IMR-90 (cell line): ENCODE data around the gene DCAF5. TPM values are rescaled to one million over a fixed set of nuclear protein-coding genes. Genes with fewer than 3 reads are reported as not detected.
A peak's percentile ranks its signal among the peaks of the same experiment; 100 is the strongest.

Source experiments
- ATAC-seq: fragments of 200-7000 bp; cut with Tn5 transposase; 2 replicates; pipeline ENCODE4 v1.9.1; 2020; ENCODE audit warnings: low read depth, mild to moderate bottlenecking, moderate library complexity
- BruUV-seq: library from RNA; stranded (reverse); fragments of 400-500 nt; replicated peaks from 2 replicates; lab custom pipeline; 2021; lab: Mats Ljungman, UMichigan
- CTCF ChIA-PET: fragments of 300-600 bp; formaldehyde crosslinking; extraction: SDS; loops from one replicate; lab custom pipeline; 2021; ENCODE audit warnings: antibody characterized with exemption; lab: Yijun Ruan, JAX
- POLR2A ChIA-PET: fragments of 300-600 bp; sonication (Branson Sonifier 250); formaldehyde crosslinking; loops from one replicate; lab custom pipeline; 2022; ENCODE audit warnings: antibody characterized with exemption; ENCODE audit not compliant: unreplicated experiment; lab: Charles Lee
- DNase-seq: peaks from one replicate; pipeline ENCODE4 v3.0.0; 2013
- H2AFZ ChIP-seq: replicated peaks from 2 replicates; pipeline ENCODE3; 2013; ENCODE audit warnings: low read length, mild to moderate bottlenecking; ENCODE audit not compliant: poor library complexity
- H2AK5ac ChIP-seq: 2 replicates; pipeline ENCODE4 v1.6.1; 2013; ENCODE audit warnings: low read depth, low read length, inconsistent platforms
- H2AK9ac ChIP-seq: replicated peaks from 2 replicates; pipeline ENCODE3; 2013; ENCODE audit warnings: mild to moderate bottlenecking, low read depth, low read length, moderate library complexity; ENCODE audit not compliant: poor library complexity
- H2BK120ac ChIP-seq: 2 replicates; pipeline ENCODE4 v1.6.1; 2013; ENCODE audit warnings: low read depth, low read length, inconsistent platforms
- H2BK15ac ChIP-seq: 3 replicates; pipeline ENCODE4 v1.6.1; 2013; ENCODE audit warnings: low read depth, low read length, inconsistent platforms
- H2BK20ac ChIP-seq: 2 replicates; pipeline ENCODE4 v1.6.1; 2013; ENCODE audit warnings: low read depth, mild to moderate bottlenecking, inconsistent platforms, low read length, moderate library complexity
- H2BK5ac ChIP-seq: 2 replicates; pipeline ENCODE4 v1.6.1; 2013; ENCODE audit warnings: mild to moderate bottlenecking, low read depth, low read length, inconsistent platforms; ENCODE audit not compliant: poor library complexity, severe bottlenecking
- H3K14ac ChIP-seq: replicated peaks from 2 replicates; pipeline ENCODE4 v1.6.1; 2013; ENCODE audit warnings: low read depth, low read length, inconsistent platforms
- H3K18ac ChIP-seq: 2 replicates; pipeline ENCODE4 v1.6.1; 2013; ENCODE audit warnings: low read depth, low read length, control low read depth
- H3K23ac ChIP-seq: 2 replicates; pipeline ENCODE4 v1.6.1; 2013; ENCODE audit warnings: low read depth, low read length, inconsistent platforms
- H3K27ac ChIP-seq: 2 replicates; pipeline ENCODE4 v1.5.1; 2013; ENCODE audit warnings: mild to moderate bottlenecking, control low read depth, low read length; ENCODE audit not compliant: insufficient read depth
- H3K27me3 ChIP-seq: 2 replicates; pipeline ENCODE4 v1.6.1; 2013; ENCODE audit warnings: low read length; ENCODE audit not compliant: control insufficient read depth, insufficient read depth
- H3K36me3 ChIP-seq: 2 replicates; pipeline ENCODE4 v1.6.1; 2013; ENCODE audit warnings: low read length, mixed read lengths; ENCODE audit not compliant: control insufficient read depth, insufficient read depth
- H3K4ac ChIP-seq: 2 replicates; pipeline ENCODE4 v1.6.1; 2013; ENCODE audit warnings: low read depth, low read length, inconsistent platforms
- H3K4me1 ChIP-seq: 2 replicates; pipeline ENCODE4 v1.6.1; 2013; ENCODE audit warnings: low read length, mixed read lengths; ENCODE audit not compliant: control insufficient read depth, insufficient read depth
- H3K4me2 ChIP-seq: 2 replicates; pipeline ENCODE4 v1.6.1; 2013; ENCODE audit warnings: low read depth, mild to moderate bottlenecking, control low read depth, low read length, moderate library complexity
- H3K4me3 ChIP-seq: 2 replicates; pipeline ENCODE4 v1.5.1; 2013; ENCODE audit warnings: low read depth, mild to moderate bottlenecking, control low read depth, low read length, moderate library complexity; ENCODE audit not compliant: insufficient read depth
- H3K56ac ChIP-seq: 2 replicates; pipeline ENCODE4 v1.6.1; 2013; ENCODE audit warnings: low read length, inconsistent platforms; ENCODE audit not compliant: insufficient read depth; ENCODE audit errors: extremely low read depth
- H3K79me1 ChIP-seq, 2 experiments: 2 replicates each; pipeline ENCODE4 v1.6.1; 2013; ENCODE audit warnings: low read length in 2 of 2, inconsistent platforms in 1 of 2, low read depth in 1 of 2
- H3K9ac ChIP-seq: 2 replicates; pipeline ENCODE4 v1.6.1; 2013; ENCODE audit warnings: low read depth, low read length, control low read depth
- H3K9me1 ChIP-seq: 2 replicates; pipeline ENCODE4 v1.6.1; 2013; ENCODE audit warnings: low read length, inconsistent platforms; ENCODE audit not compliant: insufficient read depth
- H3K9me3 ChIP-seq: 2 replicates; pipeline ENCODE4 v1.6.1; 2013; ENCODE audit warnings: low read length; ENCODE audit not compliant: control insufficient read depth, insufficient read depth
- H4K20me1 ChIP-seq: 2 replicates; pipeline ENCODE4 v1.6.1; 2013; ENCODE audit warnings: low read length, inconsistent platforms; ENCODE audit not compliant: insufficient read depth
- H4K5ac ChIP-seq: 2 replicates; pipeline ENCODE4 v1.6.1; 2013; ENCODE audit warnings: mild to moderate bottlenecking, low read depth, low read length, control low read depth
- H4K8ac ChIP-seq, 2 experiments: 2 replicates each; pipeline ENCODE4 v1.6.1; 2013; ENCODE audit warnings: low read depth in 2 of 2, low read length in 2 of 2, control low read depth in 1 of 2, inconsistent platforms in 1 of 2
- H4K91ac ChIP-seq: 2 replicates; pipeline ENCODE4 v1.6.1; 2013; ENCODE audit warnings: low read depth, low read length, inconsistent platforms; ENCODE audit not compliant: insufficient read depth
- CEBPB ChIP-seq: IDR thresholded peaks from 2 replicates; pipeline ENCODE4 v1.6.1; 2012; ENCODE audit warnings: low read depth, low read length, improper control_type of control experiment
- RFX5 ChIP-seq: IDR thresholded peaks from 2 replicates; pipeline ENCODE4 v1.8.0; 2012; ENCODE audit warnings: low read depth, mild to moderate bottlenecking, low read length, moderate library complexity
- whole genome bisulfite sequencing, 2 experiments: methylation state at CpG; one replicate each; pipeline versions ENCODE4 v1.1.5 to v1.1.7; 2013; ENCODE audit warnings: missing lambda C conversion rate in 2 of 2; ENCODE audit not compliant: insufficient read length in 1 of 2; ENCODE audit errors: extremely low coverage in 2 of 2; 5-methylcytosine and 5-hydroxymethylcytosine counted together
- dilution Hi-C: fragments of 300-500 bp; cut with HindIII; formaldehyde crosslinking; loops from one replicate; pipeline ENCODE4 v1.14.3; 2018; ENCODE audit warnings: low sequenced_read_pairs; ENCODE audit not compliant: unreplicated experiment
- in situ Hi-C: fragments of 300-500 bp; cut with MboI; formaldehyde crosslinking; loops from 3 replicates; pipeline ENCODE4 v1.14.3; 2019; ENCODE audit warnings: low sequenced_read_pairs, inconsistent platforms, mixed read lengths
- intact Hi-C: fragments of 100-400 bp; cut with micrococcal nuclease; formaldehyde crosslinking; loops from 2 replicates; pipeline ENCODE4 v1.10.0; 2022
- polyA plus RNA-seq, 3 experiments: library from polyadenylated mRNA; depleted of rRNA; stranded (reverse); fragments of >200 nt; gene quantifications; 2 replicates each; pipeline ENCODE4 v1.2.3, GENCODE V29; 2012; ENCODE audit warnings: low replicate concordance in 1 of 3
- total RNA-seq: library from RNA; depleted of rRNA; stranded (reverse); fragments of >200 nt; gene quantifications from 2 replicates; pipeline ENCODE4 v1.2.3, GENCODE V29; 2012

Gene DCAF5
- total and polyA plus RNA-seq, 2 of the 4 experiments (the other 2 are of a cell fraction) = 17.6 to 30.4 TPM

DNA sequence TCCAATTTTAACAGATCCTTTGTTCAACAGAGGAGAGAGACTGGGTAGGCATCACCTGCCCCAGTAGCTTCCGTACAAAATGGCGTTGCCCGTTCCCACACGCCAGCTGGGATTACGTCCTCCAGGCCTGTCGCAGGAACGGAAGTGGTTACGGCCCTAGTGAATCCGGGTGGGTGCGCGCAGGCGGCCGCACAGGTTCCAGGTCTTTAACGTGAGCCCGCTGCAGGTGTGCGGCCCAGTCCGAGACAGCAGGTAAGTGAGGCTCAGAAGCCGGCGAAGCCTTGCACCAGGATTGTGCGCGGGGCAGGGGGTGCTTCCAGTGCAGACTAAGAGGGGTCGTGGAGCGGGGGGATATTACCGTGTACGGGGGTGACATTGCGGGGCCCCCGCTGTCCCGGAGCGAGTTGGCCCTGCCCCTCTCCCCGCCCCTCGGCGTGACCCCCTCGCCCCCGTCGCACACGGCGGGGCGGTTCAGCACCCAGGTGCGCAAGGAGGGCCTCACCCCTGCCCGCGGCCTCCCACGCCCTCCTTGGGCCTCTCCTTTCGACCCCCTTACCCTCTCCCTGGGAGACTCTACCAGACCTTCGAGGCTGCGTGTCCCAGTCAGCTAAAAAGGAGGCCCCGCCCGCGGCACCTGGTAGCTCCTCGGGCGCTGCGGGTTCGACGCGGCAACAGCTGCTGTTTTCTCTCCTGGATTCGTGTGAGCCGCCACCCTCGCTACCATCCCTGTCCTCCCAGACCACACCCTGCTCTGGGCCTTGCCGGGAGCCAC lies 38.6 kb upstream of the DCAF5 start, which contains the start of gene EXD2:
EXD2 (plus strand) TSS at position 159 of the 772 bp plus-strand sequence. CDS start 17,973 bp downstream, outside the sequence.
- intact Hi-C loops = no loop called here
- H4K8ac ChIP-seq = peak within 1 kb of the TSS; percentile 25 to 98
- H4K91ac ChIP-seq = peak within 1 kb of the TSS; percentile 67; the same call in 1 of the 2 replicates
- no peaks in the 10 kb centered on the region; the same call in 1 of the 2 replicates for H3K27me3 ChIP-seq
- H2BK5ac ChIP-seq = no peak within 1 kb of the TSS
- H2BK15ac ChIP-seq = no peak within 1 kb of the TSS
- 0 out of 2 replicates have a peak within 1 kb of the TSS, but pooled peaks have one; percentile 40 for H2BK120ac ChIP-seq
- no TSS peak for BruUV-seq
- H3K9me3 ChIP-seq = no peaks in the 10 kb centered on the region
- CTCF ChIA-PET = no interaction called here
- H3K9ac ChIP-seq = peak within 1 kb of the TSS; percentile 76
- TF ChIP-seq CEBPB (peak; percentile 19; the same call in 1 of the 2 replicates), RFX5 (no peak)
- H3K14ac ChIP-seq = peak within 1 kb of the TSS; percentile 85; the same call in 1 of the 2 replicates
- H3K4me3 ChIP-seq = peak within 1 kb of the TSS; percentile 86
- no peak within 1 kb of the TSS for H2AK5ac ChIP-seq
- peak within 1 kb of the TSS; percentile 54; the same call in 1 of the 2 replicates for H3K27ac ChIP-seq
- H3K4me2 ChIP-seq = peak within 1 kb of the TSS; percentile 80
- no peaks in the 10 kb centered on the region for H3K4me1 ChIP-seq
- no peaks in the 10 kb centered on the region for H3K9me1 ChIP-seq
- H2BK20ac ChIP-seq = peak within 1 kb of the TSS; percentile 31; the same call in 1 of the 2 replicates
- H3K18ac ChIP-seq = no peak within 1 kb of the TSS
- H2AFZ ChIP-seq = peak within 1 kb of the TSS; percentile 100
- H2AK9ac ChIP-seq = peak within 1 kb of the TSS; percentile 97
- DNase-seq (peak; percentile 80), ATAC-seq (peak; percentile 98)
- peak within 1 kb of the TSS; percentile 68 for H3K4ac ChIP-seq
- in situ Hi-C loops = no loop called here
- dilution Hi-C loops = no loop called here
- peaks cover 2 to 17% of the 10 kb centered on the region in 2 experiments; a peak in 2 of 4 replicates for H3K79me1 ChIP-seq
- H3K56ac ChIP-seq = no peak within 1 kb of the TSS
- 1% methylated on average over 17 of the region's 58 CpGs; no CpG with 5 or more reads in 1 of the 2 experiments for WGBS, 2 experiments
- peak within 1 kb of the TSS; percentile 75 for H4K5ac ChIP-seq
- POLR2A ChIA-PET = no interaction called here
- H3K23ac ChIP-seq = peak within 1 kb of the TSS; percentile 41
- H3K36me3 ChIP-seq = no peaks in the 10 kb centered on the region
- no peaks in the 10 kb centered on the region for H4K20me1 ChIP-seq
